Gastrocnemius medialis (tissue), 4 donors: ENCODE data around the gene CCDC13. TPM values are rescaled to one million over a fixed set of nuclear protein-coding genes. Genes with fewer than 3 reads are reported as not detected.

ENCODE experiments used
- ATAC-seq, 2 donors: fragments of 150-250 bp; one replicate each; pipeline ENCODE4 v1.9.1; 2016
- DNase-seq, 2 donors: peaks; one replicate each; pipeline ENCODE4 v3.0.0-alpha.2; 2019
- H3K27ac ChIP-seq, 4 donors: fragments of 200-600 bp; sonication (generic); 1 replicate in 1 of 4; 2 replicates in 3 of 4; pipeline ENCODE4 v1.5.1; 2016 to 2018; ENCODE audit warnings: mild to moderate bottlenecking in 2 of 4, moderate library complexity in 1 of 4
- H3K27me3 ChIP-seq, 3 donors: fragments of 200-600 bp; sonication (generic) in 2 of 3; 1 replicate in 1 of 3; 2 replicates in 2 of 3; pipeline versions ENCODE4 v1.5.1 to v1.6.0; 2016 to 2019; ENCODE audit warnings: mild to moderate bottlenecking in 1 of 3, moderate library complexity in 1 of 3
- H3K36me3 ChIP-seq, 2 donors: fragments of 200-600 bp; sonication (generic) in 1 of 2; one replicate each; pipeline ENCODE4 v1.5.1; 2017 to 2018
- H3K4me1 ChIP-seq, 2 donors: fragments of 200-600 bp; sonication (generic) in 1 of 2; one replicate each; pipeline ENCODE4 v1.5.1; 2016 to 2017; ENCODE audit warnings: mild to moderate bottlenecking in 2 of 2
- H3K4me3 ChIP-seq, 4 donors: fragments of 200-600 bp; sonication (generic) in 3 of 4; 1 replicate in 1 of 4; 2 replicates in 3 of 4; pipeline ENCODE4 v1.5.1; 2016 to 2019; ENCODE audit warnings: mild to moderate bottlenecking in 2 of 4
- H3K9me3 ChIP-seq, 3 donors: fragments of 200-600 bp; sonication (generic) in 2 of 3; 1 replicate in 1 of 3; 2 replicates in 2 of 3; pipeline ENCODE4 v1.5.1; 2016 to 2019
- POLR2A ChIP-seq, 2 donors: fragments of 450-650 bp; IDR thresholded peaks; one replicate each; pipeline ENCODE4 v1.6.1; 2017; ENCODE audit warnings: antibody characterized with exemption in 2 of 2, mild to moderate bottlenecking in 2 of 2, moderate library complexity in 2 of 2
- in situ Hi-C, 4 donors: fragments of 200-750 bp; cut with MboI; loops; one replicate each; pipeline versions ENCODE4 v1.15.0 to v1.8.0; 2017; ENCODE audit warnings: low sequenced_read_pairs in 4 of 4
- intact Hi-C: fragments of 100-400 bp; cut with DNase I; formaldehyde crosslinking; loops from one replicate; pipeline ENCODE4 v1.15.1; 2023; ENCODE audit warnings: low total_unique reads
- total RNA-seq, 4 donors: library from RNA; depleted of rRNA; stranded (reverse); fragments of >200 nt; gene quantifications; one replicate each; pipeline versions ENCODE4 v1.1.0 to v1.2.3, GENCODE V29; 2016
- TF ChIP-seq, protein P1 (sequence below), 5 experiments: fragments of 450-650 bp in 3 of 5; fragments of 200-600 bp in 2 of 5; sonication (generic) in 2 of 5; IDR thresholded peaks in 4 of 5; conservative IDR thresholded peaks in 1 of 5; 1 replicate in 4 of 5; 2 replicates in 1 of 5; pipeline ENCODE4 v1.5.1; 2016 to 2019; ENCODE audit warnings: antibody characterized with exemption in 5 of 5, mild to moderate bottlenecking in 3 of 5, moderate library complexity in 3 of 5

The CCDC13 gene
- total RNA-seq, 4 donors from 2014 or later = 0.12 to 1.5 (median 1.1) TPM

DNA sequence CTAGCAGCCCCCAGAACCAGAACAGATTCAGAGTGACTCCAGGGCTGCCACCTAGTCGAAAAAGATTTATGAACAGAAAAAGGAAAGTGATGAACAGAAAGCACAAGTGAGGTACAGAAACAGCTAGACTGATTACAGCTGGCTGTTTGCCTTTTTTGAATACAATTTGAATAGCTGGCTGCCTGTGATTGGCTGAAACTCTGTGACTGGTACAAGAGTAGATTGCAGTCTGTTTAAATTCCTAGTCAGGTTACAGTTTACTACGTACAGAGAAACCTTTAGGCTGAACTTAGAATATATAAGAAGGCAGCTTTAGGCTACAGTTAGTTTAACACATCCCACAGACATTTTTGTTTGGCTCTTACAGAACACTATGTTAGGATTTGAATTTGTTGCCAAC is 10.0 kb downstream of the CCDC13 start:
- Histone ChIP-seq H3K4me3 (no peak overlapping the region), H3K4me1 (peaks cover 0 to 11% of the 10 kb centered on the region in 2 donors), H3K36me3 (no peaks in the 10 kb centered on the region), H3K27me3 (no peaks in the 10 kb centered on the region), H3K9me3 (no peaks in the 10 kb centered on the region), H3K27ac (peak overlapping the region in 1 of 4 donors; percentile 54)
- TF ChIP-seq, protein P1, sequence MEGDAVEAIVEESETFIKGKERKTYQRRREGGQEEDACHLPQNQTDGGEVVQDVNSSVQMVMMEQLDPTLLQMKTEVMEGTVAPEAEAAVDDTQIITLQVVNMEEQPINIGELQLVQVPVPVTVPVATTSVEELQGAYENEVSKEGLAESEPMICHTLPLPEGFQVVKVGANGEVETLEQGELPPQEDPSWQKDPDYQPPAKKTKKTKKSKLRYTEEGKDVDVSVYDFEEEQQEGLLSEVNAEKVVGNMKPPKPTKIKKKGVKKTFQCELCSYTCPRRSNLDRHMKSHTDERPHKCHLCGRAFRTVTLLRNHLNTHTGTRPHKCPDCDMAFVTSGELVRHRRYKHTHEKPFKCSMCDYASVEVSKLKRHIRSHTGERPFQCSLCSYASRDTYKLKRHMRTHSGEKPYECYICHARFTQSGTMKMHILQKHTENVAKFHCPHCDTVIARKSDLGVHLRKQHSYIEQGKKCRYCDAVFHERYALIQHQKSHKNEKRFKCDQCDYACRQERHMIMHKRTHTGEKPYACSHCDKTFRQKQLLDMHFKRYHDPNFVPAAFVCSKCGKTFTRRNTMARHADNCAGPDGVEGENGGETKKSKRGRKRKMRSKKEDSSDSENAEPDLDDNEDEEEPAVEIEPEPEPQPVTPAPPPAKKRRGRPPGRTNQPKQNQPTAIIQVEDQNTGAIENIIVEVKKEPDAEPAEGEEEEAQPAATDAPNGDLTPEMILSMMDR (IDR thresholded peaks at IDR 0.05 in 4 of 5, conservative IDR thresholded peaks at IDR 0.05 in 1 of 5) = no peak
- no peak for TF ChIP-seq POLR2A (IDR thresholded peaks at IDR 0.05)
- DNase-seq (no peak), ATAC-seq (no peak)
- in situ Hi-C loops (no loop called here), intact Hi-C loops (no loop called here)

DNA sequence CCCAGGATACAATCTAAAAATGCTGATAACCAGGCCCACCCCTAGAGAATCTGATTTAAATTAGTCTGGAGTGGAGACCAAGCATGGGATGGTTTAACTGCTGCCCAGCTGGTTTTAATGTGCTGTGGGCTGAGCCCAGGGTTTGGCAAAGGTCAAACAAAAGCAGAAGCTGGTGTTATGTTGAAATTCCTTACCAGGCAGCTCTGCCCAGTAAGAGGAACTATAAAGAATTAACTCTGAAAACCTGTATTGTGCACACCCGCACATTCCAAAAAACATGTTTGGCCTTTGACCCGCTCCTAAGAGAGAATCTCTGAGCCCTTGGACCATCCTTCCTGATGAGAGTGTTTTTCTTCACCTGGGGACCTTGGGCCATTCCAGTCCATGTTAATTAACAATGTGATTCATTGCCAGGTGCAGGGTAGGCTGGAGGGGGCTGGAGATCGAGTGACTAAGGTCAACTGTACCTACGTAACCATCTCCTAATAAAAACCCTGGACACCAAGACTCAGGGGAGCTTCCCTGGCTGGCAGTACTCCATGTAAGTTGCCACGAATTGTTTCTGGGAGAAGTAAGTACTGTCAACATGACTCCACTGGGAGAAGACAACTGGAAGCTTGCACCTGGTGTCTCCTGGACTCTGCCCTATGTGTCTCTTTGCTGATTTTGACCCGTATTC is 10.9 kb downstream of the CCDC13 start:
- intact Hi-C loops (no loop called here), in situ Hi-C loops (no loop called here)
- no peaks in the 10 kb centered on the region for H3K9me3 ChIP-seq
- no peak for DNase-seq
- no peaks in the 10 kb centered on the region for H3K36me3 ChIP-seq
- peaks cover 0 to 11% of the 10 kb centered on the region in 2 donors for H3K4me1 ChIP-seq
- H3K27me3 ChIP-seq = no peaks in the 10 kb centered on the region
- peak; percentile 34 to 40 for ATAC-seq
- no peak for TF ChIP-seq POLR2A (IDR thresholded peaks at IDR 0.05)
- TF ChIP-seq, protein P1 (IDR thresholded peaks at IDR 0.05 in 4 of 5, conservative IDR thresholded peaks at IDR 0.05 in 1 of 5) = no peak
- no peak overlapping the region for H3K4me3 ChIP-seq
- H3K27ac ChIP-seq = peak overlapping the region; percentile 39 to 60 (median 53)

DNA sequence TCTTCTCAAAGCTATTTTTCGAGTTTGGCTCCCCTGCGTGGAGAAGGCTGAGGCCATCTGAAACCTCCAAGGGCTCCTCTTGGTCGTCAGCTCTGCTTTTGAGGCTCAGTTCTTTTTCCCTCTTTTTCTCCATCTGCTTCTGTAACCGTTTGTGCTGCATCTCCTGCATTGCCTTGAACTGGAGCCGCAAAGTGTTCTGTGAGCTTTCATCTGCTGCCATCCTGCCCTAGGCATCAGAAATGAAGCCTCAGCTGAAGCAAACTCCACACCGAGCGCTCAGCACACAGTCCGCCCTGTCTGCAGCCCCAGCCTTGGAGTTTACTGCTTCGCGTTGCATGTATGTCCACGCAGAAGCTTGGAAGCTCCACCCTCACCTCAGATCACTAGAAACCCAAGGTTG is 14.9 kb downstream of the CCDC13 start:
- Histone ChIP-seq H3K9me3 (no peaks in the 10 kb centered on the region), H3K27ac (no peak overlapping the region), H3K4me1 (peaks cover 0 to 11% of the 10 kb centered on the region in 2 donors), H3K27me3 (no peaks in the 10 kb centered on the region), H3K36me3 (no peaks in the 10 kb centered on the region), H3K4me3 (no peak overlapping the region)
- intact Hi-C loops = no loop called here
- in situ Hi-C loops = no loop called here
- ATAC-seq (no peak), DNase-seq (no peak)
- no peak for TF ChIP-seq POLR2A (IDR thresholded peaks at IDR 0.05)
- TF ChIP-seq, protein P1 (IDR thresholded peaks at IDR 0.05 in 4 of 5, conservative IDR thresholded peaks at IDR 0.05 in 1 of 5) = no peak

DNA sequence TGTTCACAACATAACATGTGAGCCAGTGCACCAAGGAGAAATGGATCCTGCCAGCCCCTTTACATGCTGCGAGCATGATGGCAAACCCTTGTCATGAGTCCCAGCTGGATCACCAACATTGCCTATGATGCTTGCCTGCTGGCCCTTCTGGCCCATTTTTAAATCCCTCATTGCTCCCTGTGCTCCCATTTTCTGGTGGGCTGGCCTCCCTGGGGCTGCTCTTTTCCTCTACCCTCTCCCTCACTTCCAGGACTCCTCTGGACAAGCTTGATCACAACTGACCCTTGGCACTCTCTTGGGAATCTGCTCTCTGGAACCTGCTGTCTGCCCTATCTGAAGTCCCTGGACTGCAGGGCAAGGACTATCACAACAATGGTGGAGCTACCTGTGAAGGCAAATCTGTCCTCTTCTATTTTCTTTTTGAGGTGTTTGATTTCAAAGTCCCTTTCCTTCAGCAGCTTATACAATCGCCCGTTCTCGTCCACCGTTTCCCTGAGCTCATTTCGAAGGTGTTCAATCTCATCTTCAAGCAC is 16.3 kb downstream of the CCDC13 start:
- in situ Hi-C loops (no loop called here), intact Hi-C loops (no loop called here)
- Histone ChIP-seq H3K36me3 (no peaks in the 10 kb centered on the region), H3K4me3 (no peak overlapping the region), H3K27ac (no peak overlapping the region), H3K27me3 (no peaks in the 10 kb centered on the region), H3K4me1 (peaks cover 0 to 7% of the 10 kb centered on the region in 2 donors), H3K9me3 (no peaks in the 10 kb centered on the region)
- TF ChIP-seq POLR2A (IDR thresholded peaks at IDR 0.05) = no peak
- TF ChIP-seq, protein P1 (IDR thresholded peaks at IDR 0.05 in 4 of 5, conservative IDR thresholded peaks at IDR 0.05 in 1 of 5) = no peak
- DNase-seq (no peak), ATAC-seq (no peak)
